ENCODE measurements around the gene NPIPA1.
"Not testable (repeated sequence)": the region's sequence is repeated elsewhere in the genome, so short reads cannot be mapped to it uniquely, and the experiment has no call there.

NPIPA1 gene

DNA sequence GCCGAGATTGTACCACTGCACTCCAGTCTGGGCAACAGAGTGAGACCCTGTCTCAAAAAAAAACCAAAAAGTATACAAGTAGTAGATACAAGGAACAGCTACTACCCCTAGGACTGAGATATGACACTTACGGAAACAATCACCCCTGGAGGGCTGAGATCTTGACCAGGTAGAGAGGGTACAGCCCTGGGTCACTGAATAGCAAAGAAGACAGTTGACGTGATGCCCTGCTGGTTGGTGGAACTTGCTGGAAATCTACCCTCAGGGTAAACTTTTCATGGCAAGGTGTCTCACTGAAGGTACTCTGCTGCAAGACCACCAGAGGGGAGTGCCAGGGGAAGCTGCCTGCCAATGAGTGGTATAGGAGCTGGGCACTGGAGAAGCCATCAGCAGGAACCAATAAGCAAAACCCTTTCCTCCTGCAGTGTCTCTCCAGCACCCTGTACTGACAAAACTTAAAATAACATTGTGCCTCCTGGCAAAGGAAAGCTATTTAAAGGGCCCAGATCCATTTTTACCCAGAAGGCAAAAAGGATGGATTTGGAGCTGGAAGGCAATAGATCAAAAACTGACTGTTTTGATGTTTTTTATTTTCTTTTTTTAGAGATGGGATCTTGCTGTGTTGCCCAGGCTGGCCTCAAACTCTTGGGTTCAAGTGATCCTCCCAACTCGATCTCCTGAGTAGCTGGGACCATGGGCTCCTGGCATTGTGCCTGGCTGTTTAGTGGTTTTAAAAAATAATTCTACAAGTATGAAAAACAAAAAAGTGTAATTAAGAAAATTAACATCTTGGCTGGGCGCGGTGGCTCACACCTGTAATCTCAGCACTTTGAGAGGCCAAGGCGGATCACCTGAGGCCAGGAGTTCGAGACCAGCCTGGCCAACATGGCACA, 26.3 kb downstream of the NPIPA1 start:
- H3K27ac ChIP-seq, result no peak overlapping the region
- TF ChIP-seq, protein P1, sequence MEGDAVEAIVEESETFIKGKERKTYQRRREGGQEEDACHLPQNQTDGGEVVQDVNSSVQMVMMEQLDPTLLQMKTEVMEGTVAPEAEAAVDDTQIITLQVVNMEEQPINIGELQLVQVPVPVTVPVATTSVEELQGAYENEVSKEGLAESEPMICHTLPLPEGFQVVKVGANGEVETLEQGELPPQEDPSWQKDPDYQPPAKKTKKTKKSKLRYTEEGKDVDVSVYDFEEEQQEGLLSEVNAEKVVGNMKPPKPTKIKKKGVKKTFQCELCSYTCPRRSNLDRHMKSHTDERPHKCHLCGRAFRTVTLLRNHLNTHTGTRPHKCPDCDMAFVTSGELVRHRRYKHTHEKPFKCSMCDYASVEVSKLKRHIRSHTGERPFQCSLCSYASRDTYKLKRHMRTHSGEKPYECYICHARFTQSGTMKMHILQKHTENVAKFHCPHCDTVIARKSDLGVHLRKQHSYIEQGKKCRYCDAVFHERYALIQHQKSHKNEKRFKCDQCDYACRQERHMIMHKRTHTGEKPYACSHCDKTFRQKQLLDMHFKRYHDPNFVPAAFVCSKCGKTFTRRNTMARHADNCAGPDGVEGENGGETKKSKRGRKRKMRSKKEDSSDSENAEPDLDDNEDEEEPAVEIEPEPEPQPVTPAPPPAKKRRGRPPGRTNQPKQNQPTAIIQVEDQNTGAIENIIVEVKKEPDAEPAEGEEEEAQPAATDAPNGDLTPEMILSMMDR (IDR thresholded peaks at IDR 0.05), result no peak

DNA sequence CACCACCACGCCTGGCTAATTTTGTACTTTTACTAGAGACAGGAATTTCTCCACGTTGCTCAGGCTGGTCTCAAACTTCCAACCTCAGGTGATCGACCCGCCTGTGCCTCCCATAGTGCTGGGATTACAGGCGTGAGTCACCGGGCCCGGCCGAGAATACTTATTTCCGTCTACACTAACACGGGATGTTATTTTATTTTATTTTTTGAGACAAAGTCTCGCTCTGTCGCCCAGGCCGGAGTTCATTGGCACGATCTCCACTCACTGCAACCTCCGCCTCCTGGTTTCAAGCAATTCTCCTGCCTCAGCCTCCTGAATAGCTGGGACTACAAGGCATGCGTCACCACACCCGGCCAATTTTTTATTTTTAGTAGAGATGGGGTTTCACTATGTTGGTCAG, 28.1 kb downstream of the NPIPA1 start:
- no peak overlapping the region for H3K27ac ChIP-seq
- TF ChIP-seq ZFX (IDR thresholded peaks at IDR 0.05; ENCODE audit: borderline replicate concordance), result no peak

DNA sequence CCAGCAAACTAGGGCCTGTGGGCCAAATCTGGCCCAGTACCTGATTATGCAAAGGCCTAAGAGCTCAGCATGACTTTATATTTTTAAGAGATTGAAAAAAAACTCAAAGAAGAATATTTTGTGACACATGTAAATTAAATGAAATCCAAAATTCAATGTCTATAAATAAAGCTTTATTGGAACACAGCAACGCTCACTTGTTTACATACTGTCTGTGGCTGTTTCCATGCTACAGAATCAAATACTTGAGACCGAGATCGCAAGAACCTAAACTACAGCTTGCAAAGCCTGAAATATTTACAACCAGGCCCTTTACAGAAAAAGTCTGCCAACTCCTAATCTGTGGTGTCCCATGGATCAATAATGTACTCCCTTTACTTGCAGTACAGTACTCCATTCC, 32.6 kb downstream of the NPIPA1 start:
- not testable (repeated sequence) for H3K27ac ChIP-seq

DNA sequence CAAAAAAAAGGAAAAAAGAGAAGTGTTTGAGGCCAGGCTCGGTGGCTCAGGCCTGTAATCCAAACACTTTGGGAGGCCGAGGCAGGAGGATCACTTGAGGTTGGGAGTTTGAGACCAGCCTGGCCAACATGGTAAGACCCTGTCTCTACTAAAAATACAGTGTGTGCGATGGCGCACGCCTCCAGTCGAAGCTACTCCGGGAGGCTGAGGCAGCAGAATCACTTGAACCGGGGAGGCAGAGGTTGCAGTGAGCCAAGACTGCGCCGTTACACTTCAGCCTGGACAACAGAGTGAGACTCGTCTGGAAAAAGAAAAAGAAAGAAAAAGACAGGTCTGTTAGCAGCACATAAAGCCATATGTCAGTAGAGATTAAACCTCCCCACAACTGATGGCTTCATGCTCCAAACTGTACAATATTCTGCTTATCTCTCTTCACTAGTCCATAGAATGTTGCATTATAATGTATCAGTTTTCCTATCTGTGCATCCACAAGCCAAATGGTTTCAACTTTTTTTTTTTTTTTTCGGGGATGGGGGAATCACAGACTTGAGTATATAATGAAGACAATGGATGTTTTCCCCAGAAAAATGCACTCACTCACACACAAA, 34.5 kb downstream of the NPIPA1 start:
- not testable (repeated sequence) for H3K27ac ChIP-seq

DNA sequence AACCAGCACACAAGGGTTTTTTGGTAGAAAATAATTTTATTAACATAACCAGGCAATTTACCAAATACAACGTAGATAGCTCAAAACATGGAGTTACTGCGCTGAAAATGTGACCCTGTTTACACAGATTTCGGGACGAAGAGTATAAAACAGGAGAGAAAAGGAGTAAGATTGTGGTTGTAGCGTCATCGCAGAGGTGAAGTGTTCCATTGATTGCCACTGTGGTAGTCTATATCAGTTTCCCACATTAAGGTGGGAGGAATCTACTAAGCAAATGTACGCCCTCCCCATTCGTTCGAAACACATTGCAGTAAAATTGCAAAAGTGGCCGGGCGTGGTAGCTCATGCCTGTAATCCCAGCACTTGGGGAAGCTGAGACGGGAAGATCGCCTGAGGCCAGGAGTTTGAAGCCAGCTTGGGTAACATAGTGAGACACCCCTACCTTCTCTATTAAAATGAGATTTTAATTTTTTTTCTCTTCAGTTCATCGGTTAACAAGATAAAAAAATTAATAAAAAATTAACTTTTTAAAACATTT, 36.6 kb downstream of the NPIPA1 start:
- peak overlapping the region; percentile 79 for H3K27ac ChIP-seq

DNA sequence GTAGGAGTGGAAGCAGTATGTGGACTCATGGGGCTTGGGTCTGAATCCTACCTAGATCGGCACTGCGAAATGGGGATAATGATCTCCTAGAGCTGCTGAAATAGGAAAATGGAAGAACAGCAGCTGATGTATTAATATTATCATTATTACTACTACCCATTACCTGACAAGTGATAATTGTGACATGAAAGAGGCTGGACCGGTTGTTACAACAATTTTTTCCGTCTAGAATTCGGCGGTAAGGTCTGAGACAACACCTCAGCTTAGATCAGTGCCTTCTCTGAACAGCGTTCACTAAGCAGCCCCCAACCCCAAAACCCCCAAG, 37.0 kb downstream of the NPIPA1 start:
- peak overlapping the region; percentile 79 for H3K27ac ChIP-seq

DNA sequence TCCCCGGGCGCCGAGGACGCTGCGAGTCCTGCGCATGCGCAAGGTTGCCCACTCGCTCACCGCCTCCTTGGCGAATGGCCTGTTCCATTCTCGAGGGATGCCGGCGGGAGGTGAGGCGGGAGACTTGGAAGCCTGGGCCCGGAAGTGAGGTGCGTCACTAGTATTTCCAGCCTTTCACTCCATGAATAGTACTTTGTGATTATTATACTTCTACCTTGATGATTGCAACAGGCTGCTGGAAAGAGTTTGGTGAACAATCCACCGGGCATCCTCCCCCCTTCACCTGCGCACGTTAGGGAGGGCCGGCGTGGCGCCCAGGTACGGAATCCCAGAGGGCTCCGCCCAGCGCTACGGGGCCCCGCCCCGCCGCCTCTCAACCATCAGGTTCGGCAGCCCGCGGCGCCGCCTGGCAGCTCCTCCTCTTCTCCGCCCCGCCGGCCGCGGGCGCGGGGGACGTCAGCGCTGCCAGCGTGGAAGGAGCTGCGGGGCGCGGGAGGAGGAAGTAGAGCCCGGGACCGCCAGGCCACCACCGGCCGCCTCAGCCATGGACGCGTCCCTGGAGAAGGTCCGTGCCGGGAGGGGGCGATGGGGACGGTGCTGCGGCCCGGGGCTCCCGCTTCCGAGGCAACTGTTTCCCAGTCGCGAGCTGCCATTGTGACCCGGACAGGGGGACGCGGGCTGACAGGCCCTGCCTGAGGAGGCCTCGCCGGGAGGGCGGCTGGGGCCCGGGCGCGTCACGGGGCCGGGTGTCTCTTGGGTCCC, 37.6 kb downstream of the NPIPA1 start, which contains the start of gene PDXDC1:
PDXDC1 (plus strand) TSS at position 371 of the 762 bp plus-strand sequence; CDS start at position 545, 174 bp downstream.
- H3K27ac ChIP-seq, result peak within 1 kb of the TSS; percentile 79

DNA sequence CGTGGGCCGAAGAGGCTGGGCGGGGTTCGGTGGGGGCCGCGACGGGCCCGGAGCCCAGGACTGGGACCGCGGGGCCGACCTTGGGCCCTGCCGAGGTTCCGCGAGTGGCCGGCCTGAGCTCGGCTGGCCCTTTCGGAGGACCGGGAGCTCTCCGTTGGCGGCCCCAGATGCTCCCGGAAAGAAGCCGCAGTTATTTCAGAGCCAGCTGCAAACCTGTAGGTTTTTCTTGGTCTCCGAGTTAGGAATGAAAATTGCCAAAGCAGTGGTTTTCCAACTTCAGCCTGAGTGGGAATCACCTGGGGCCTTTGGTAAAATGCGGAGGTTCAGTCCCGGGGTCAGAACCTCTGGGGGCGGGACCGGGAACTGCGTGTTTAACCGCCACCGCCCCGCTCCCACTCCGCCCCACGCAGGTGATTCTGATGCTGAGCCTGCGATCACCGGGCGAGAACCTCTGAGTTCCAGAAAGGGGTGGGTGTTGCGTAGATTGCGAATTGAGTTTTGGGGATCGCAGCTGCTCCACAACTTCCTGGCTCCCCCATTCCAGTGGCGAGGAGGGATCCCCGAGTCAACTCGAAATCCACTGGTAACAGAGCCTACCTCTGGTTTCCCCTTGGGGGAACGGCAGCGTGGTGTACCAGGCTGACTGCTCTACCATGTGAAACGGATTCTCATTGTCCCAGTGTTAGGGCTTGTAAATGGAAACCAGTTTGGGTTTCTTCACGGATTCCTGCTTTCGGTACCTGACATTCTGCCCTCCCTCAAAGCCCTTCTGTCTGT, 38.4 kb downstream of the NPIPA1 start:
- peak overlapping the region; percentile 79 for H3K27ac ChIP-seq

DNA sequence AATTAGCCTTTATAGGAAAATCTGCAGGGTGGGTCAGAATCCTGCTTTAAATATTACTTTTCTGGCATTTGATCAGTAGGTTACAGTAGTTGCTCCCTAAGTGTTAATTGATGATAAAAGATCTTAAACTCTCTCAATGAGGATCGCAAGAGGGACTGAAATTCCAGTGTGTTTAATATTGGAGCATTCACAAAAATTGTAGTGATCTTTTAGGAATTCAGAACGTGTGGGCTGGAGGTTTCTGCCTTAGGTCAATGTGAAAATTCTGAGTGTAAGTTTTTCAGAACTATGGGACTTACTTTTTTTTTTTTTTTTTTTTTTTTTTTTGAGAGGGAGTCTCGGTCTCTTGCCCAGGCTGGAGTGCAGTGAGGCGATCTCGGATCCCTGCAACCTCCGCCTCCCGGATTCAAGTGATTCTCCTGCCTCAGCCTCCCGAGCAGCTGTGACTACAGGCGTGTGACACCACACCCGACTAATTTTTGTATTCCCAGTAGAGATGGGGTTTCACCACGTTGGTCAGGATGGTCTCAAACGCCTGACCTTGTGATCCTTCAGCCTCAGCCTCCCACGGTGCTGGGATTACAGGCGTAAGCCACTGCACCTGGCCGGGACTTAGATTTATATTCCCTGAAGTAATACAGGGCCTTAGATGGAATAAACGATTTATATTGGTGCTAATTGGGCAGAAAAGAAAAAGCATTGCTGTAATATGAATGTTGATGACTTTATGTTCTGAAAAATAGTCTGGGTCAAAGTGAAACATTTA, 39.9 kb downstream of the NPIPA1 start:
- H3K27ac ChIP-seq, result not testable (repeated sequence)

DNA sequence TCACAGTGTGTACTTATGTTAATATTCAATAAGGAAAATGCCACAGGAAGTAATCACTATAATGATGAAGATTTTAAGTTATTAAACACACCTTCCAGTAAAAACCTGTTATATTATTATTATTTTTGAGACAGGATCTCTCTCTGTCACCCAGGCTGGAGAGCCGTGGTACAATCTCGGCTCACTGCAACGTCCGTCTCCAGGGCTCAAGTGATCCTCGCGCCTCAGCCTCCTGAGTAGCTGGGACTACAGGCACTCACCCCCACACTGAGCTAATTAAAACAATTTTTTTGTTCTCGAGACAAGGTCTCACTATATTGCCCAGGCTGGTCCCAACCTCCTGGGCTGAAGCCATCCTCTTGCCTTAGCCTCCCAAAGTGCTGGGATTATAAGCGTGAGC, 41.0 kb downstream of the NPIPA1 start:
- 0 out of 2 replicates have a peak overlapping the region, but pooled peaks have one; percentile 41 for H3K27ac ChIP-seq

DNA sequence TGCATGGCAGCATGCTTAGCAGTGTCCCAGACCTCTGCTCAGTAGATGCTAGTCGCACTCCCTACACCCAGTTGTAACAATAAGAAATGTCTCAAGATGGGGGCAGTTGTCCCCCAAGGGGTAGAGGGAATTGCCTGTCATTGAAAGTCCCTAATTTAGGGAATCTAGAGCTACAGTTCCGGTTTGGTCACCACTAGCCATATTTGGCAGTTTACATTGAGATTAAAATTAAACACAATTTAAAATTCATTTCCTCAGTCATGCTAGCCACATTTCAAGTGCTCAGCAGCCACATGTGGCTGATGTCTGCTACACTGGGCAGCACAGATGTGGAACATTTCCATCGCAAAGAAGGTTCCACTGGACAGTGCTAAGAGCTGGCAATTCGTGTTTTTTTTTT, 41.7 kb downstream of the NPIPA1 start:
- H3K27ac ChIP-seq, result peak overlapping the region; percentile 41; the same call in 1 of the 2 replicates

DNA sequence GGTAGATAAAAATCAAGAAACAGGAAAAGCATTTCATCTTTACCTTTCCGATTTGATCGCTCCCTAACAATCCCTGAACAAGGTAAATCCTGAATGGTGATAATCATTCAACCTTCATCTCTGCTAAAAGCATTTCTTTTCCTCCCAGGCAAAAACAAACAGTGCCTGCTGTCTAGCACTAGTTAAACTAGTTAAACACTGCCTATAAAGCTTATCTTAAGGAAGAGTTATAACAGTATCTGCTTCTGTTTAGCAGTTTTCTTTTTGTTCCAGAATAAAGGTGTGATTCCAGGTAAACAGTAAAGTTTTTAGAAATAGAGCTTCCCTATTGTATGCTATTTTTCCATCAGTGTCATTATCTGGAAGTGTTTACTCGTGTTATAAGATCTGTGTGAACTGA, 44.0 kb downstream of the NPIPA1 start:
- H3K27ac ChIP-seq, result peak overlapping the region; percentile 37

DNA sequence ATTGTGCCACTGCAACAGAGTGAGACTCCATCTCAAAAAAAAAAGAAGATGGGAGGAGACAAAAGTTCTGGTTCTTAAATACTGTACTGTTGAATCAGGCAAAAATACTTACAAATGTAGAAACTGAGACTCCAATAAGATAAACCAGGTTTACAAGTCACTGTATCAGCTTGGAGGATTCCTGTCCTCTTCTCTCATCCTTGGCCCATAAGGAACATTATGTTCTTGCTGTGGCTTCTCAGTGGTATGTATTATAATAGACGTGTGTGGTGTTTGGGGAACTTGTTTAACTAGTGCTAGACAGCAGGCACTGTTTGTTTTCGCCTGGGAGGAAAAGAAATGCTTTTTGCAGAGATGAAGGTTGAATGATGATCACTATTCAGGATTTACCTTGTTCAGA, 45.3 kb downstream of the NPIPA1 start:
- H3K27ac ChIP-seq, result peak overlapping the region; percentile 37

DNA sequence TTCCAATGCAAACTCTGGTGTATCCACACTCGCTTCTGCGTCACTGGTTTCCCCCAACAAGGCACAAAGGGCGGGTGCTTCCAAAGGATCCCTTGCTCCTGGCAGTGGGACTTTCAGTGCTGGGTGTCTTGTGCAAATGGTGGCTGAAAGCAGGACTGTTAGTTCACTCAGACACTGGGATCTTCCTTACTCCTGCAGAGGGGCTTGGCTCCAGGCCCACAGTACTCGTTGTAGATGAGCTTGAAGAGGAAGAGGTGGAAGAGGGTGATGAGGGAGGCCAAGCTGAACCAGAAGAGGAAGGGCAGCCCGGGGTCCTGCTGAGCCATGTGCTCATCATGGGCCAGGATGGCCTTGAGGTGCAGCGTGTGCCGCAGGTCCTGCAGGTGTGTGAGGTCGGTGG, 50.8 kb downstream of the NPIPA1 start:
- not testable (repeated sequence) for H3K27ac ChIP-seq

DNA sequence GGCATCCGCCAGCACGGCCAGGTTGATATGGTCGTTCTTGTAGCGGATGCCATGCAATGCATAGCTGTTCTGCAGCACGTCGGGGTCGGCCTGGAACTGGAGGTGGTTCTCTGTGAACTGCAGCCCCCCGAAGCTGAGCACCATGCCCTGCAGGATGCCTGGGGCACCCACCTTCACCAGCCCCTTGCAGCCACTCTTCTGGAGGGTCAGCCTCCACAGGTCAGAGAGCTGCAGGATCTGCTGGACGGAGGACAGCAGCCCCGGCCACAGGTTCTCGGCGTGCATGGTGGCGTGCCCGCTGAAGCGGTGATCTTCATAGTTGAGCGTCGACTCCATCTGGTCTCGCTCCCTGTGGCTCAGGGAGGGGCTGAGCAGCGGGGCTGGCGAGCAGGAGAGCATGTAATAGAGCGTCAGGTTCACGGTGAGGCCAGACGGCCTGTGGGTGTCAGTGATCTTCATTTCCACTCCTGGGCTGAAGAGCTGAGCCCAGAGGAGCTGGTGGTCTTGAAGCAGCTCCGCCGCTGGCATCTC, 51.5 kb downstream of the NPIPA1 start:
- not testable (repeated sequence) for H3K27ac ChIP-seq

DNA sequence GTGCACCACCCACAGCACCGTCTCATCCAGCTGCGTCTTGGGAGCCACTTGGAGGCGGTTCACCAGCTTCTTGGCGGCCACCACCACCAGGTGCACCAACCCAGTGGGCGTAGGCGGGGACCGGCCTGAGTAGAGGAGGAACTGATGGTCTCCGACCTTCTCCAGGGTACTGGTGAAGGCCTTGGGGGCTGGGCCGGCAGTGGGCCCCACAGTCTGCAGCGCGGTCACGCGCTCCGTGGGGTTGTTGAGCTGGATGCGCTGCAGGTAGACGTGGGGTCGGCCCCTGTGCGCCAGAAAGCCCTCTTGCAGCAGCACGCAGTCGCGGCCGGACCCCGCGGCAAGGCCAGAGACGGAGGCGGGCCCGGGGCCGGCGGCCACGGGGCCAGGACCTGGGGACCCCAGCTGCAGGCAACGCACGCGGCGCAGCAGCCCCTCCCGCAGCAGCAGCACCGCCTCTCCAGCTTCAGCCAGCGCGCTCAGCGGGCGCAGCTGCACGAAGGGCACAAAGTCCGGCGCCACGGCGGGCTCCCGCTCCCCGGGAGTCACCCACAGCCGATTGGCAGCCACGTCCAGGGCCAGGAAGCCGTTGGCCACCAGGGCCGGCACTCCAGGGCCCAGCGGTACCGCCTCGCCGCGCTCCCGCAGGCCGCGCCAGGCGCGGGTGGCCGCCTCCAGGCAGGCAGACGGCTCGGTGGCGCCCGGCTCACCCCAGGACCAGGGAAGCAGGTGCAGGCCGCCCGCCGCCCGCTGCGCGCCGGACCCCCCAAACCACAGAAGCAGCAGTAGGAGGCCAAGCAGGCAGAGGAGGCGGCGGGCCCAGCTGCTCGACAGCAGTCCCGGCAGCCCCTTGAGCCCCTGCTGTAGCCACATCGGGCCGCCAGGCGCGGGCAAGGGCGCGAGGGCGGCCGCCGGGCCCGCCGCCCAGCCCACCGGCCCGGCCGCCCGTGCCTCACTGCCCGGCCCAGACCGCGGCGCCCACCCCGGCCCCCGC, 52.3 kb downstream of the NPIPA1 start:
- H3K27ac ChIP-seq, result not testable (repeated sequence)
